GM13977 (cell line): Measurements from ENCODE around the gene AKAP13.
A peak's percentile ranks its signal among the peaks of the same experiment; 100 is the strongest.

ENCODE experiments used
- DNase-seq: peaks from one replicate; pipeline ENCODE4 v3.0.0; 2012; ENCODE audit warnings: low spot score
- CTCF ChIP-seq: IDR thresholded peaks from 2 replicates; pipeline ENCODE4 v1.5.1; 2012; ENCODE audit warnings: mild to moderate bottlenecking, control low read depth; ENCODE audit not compliant: insufficient read depth; ENCODE audit errors: extremely low read depth, missing control alignments
- in situ Hi-C: fragments of 300-500 bp; cut with MboI; formaldehyde crosslinking; loops from one replicate; pipeline ENCODE4 v1.12.0; 2022; ENCODE audit warnings: low sequenced_read_pairs, low pct_unique_long_range_greater_than_20kb, mixed read lengths, inconsistent platforms; ENCODE audit not compliant: unreplicated experiment

The AKAP13 gene

GRCh38 chr15:85412956-85413854 lies 32.8 kb downstream of the AKAP13 start:
- peak; percentile 91 for DNase-seq
- peak; percentile 5 for TF ChIP-seq CTCF
- in situ Hi-C loops = no loop called here

GRCh38 chr15:85414037-85414436 lies 33.6 kb downstream of the AKAP13 start:
- TF ChIP-seq CTCF = no peak

GRCh38 chr15:85414495-85414894 lies 34.1 kb downstream of the AKAP13 start:
- in situ Hi-C loops = no loop called here
- peak; percentile 35 for TF ChIP-seq CTCF
- peak; percentile 60 for DNase-seq

More at GRCh38 chr15:85414037-85414436, 33.6 kb downstream of the AKAP13 start:
- in situ Hi-C loops = no loop called here
- DNase-seq = no peak

- no peak for DNase-seq
- TF ChIP-seq CTCF = peak; percentile 29
- in situ Hi-C loops = no loop called here
These were observed 34.6 kb downstream of the AKAP13 start for GRCh38 chr15:85414991-85415390.

- in situ Hi-C loops = no loop called here
- TF ChIP-seq CTCF = no peak
- no peak for DNase-seq
These were observed 35.4 kb downstream of the AKAP13 start for GRCh38 chr15:85415783-85416182.

GRCh38 chr15:85417276-85417675 lies 36.9 kb downstream of the AKAP13 start:
- no peak for TF ChIP-seq CTCF
- no peak for DNase-seq
- in situ Hi-C loops = no loop called here
